GM23338 (cell line): ENCODE measurements around the gene FLT1. TPM values are rescaled to one million over a fixed set of nuclear protein-coding genes. Genes with fewer than 3 reads are reported as not detected.

Source experiments
- ATAC-seq: fragments of 200-7000 bp; cut with Tn5 transposase; 3 replicates; pipeline ENCODE4 v1.9.1; 2020
- DNase-seq: peaks from one replicate; pipeline ENCODE4 v3.0.0-alpha.2; 2015; ENCODE audit warnings: low spot score
- H2AFZ ChIP-seq: fragments of 200-600 bp; sonication (generic); 2 replicates; pipeline ENCODE4 v1.8.0; 2016; ENCODE audit warnings: antibody characterized with exemption, mild to moderate bottlenecking, moderate library complexity
- H3F3A ChIP-seq: fragments of 200-600 bp; sonication (generic); replicated peaks from 2 replicates; pipeline ENCODE4 v1.8.0; 2017; ENCODE audit warnings: antibody characterized with exemption, mixed run types, low read depth
- H3K27ac ChIP-seq: fragments of 200-600 bp; sonication (generic); 2 replicates; pipeline ENCODE4 v1.6.1; 2016; ENCODE audit warnings: low read depth
- H3K27me3 ChIP-seq: fragments of 200-600 bp; sonication (generic); 2 replicates; pipeline ENCODE4 v1.8.0; 2016; ENCODE audit warnings: mild to moderate bottlenecking, mixed run types, moderate library complexity; ENCODE audit not compliant: insufficient read depth
- H3K36me3 ChIP-seq: fragments of 200-600 bp; sonication (generic); 2 replicates; pipeline ENCODE4 v1.8.0; 2016; ENCODE audit warnings: mild to moderate bottlenecking; ENCODE audit not compliant: insufficient read depth
- H3K4me1 ChIP-seq: fragments of 200-600 bp; sonication (generic); 2 replicates; pipeline ENCODE4 v1.8.0; 2016; ENCODE audit warnings: mild to moderate bottlenecking, moderate library complexity; ENCODE audit not compliant: insufficient read depth
- H3K4me2 ChIP-seq: fragments of 200-600 bp; sonication (generic); 2 replicates; pipeline ENCODE4 v1.7.1; 2017; ENCODE audit warnings: mixed run types
- H3K4me3 ChIP-seq: fragments of 200-600 bp; sonication (generic); 2 replicates; pipeline ENCODE4 v1.6.1; 2016; ENCODE audit warnings: mixed run types
- H3K79me2 ChIP-seq: fragments of 200-600 bp; sonication (generic); replicated peaks from 2 replicates; pipeline ENCODE4 v1.8.0; 2017; ENCODE audit warnings: mild to moderate bottlenecking; ENCODE audit not compliant: insufficient read depth
- H3K9me2 ChIP-seq: fragments of 200-600 bp; sonication (generic); 2 replicates; pipeline ENCODE4 v1.8.0; 2017; ENCODE audit not compliant: insufficient read depth
- H4K20me1 ChIP-seq: fragments of 200-600 bp; sonication (generic); replicated peaks from 2 replicates; pipeline ENCODE4 v1.8.0; 2017; ENCODE audit warnings: mild to moderate bottlenecking; ENCODE audit not compliant: insufficient read depth
- H3K27ac Mint-ChIP-seq: 2 replicates; pipeline ENCODE4 v1.8.0; 2020; ENCODE audit warnings: inconsistent platforms, mild to moderate bottlenecking, moderate library complexity, mixed read lengths
- H3K27me3 Mint-ChIP-seq: 3 replicates; pipeline ENCODE4 v1.8.0; 2022; ENCODE audit warnings: low read depth, mild to moderate bottlenecking, moderate library complexity, mixed read lengths, inconsistent platforms; ENCODE audit not compliant: insufficient read depth, poor library complexity
- H3K36me3 Mint-ChIP-seq: 3 replicates; pipeline ENCODE4 v1.8.0; 2021; ENCODE audit warnings: low read depth, mild to moderate bottlenecking, inconsistent platforms, moderate library complexity, mixed read lengths
- H3K4me1 Mint-ChIP-seq: 3 replicates; pipeline ENCODE4 v1.8.0; 2020; ENCODE audit warnings: mild to moderate bottlenecking, inconsistent platforms, mixed read lengths
- H3K4me3 Mint-ChIP-seq: 3 replicates; pipeline ENCODE4 v1.8.0; 2021; ENCODE audit warnings: moderate library complexity, mild to moderate bottlenecking, inconsistent platforms, mixed read lengths
- H3K9me3 Mint-ChIP-seq: 3 replicates; pipeline ENCODE4 v1.8.0; 2020; ENCODE audit warnings: moderate library complexity, mild to moderate bottlenecking, inconsistent platforms, mixed read lengths
- CREB1 ChIP-seq: fragments of 250-450 bp; sonication (Bioruptor Pico); IDR thresholded peaks from 2 replicates; pipeline ENCODE4 v1.5.0; 2020; ENCODE audit warnings: low read depth, mild to moderate bottlenecking, moderate library complexity
- CTCF ChIP-seq, 2 experiments: fragments of 200-600 bp in 1 of 2; sonication (generic) in 1 of 2; conservative IDR thresholded peaks; 2 replicates each; pipeline versions ENCODE4 v1.5.1 to v1.6.1; 2016 to 2017; ENCODE audit warnings: antibody characterized with exemption in 2 of 2, low read depth in 2 of 2, mild to moderate bottlenecking in 2 of 2, moderate library complexity in 1 of 2
- EZH2 ChIP-seq: fragments of 200-600 bp; sonication (generic); IDR thresholded peaks from one replicate; pipeline ENCODE4 v1.8.0; 2017; ENCODE audit warnings: antibody characterized with exemption, mild to moderate bottlenecking, low read depth; ENCODE audit not compliant: unreplicated experiment
- JUNB ChIP-seq: IDR thresholded peaks from one replicate; pipeline ENCODE4 v1.6.1; 2016; ENCODE audit warnings: antibody characterized with exemption; ENCODE audit not compliant: unreplicated experiment
- NANOG ChIP-seq: IDR thresholded peaks from 2 replicates; pipeline ENCODE4 v1.6.1; 2016; ENCODE audit warnings: antibody characterized with exemption, borderline replicate concordance
- POLR2AphosphoS5 ChIP-seq: IDR thresholded peaks from 2 replicates; pipeline ENCODE4 v1.6.1; 2016; ENCODE audit warnings: antibody characterized with exemption, low read depth
- REST ChIP-seq: IDR thresholded peaks from one replicate; pipeline ENCODE4 v1.6.1; 2018; ENCODE audit warnings: antibody characterized with exemption; ENCODE audit not compliant: unreplicated experiment
- STAT1 ChIP-seq: IDR thresholded peaks from one replicate; pipeline ENCODE4 v1.6.1; 2016; ENCODE audit warnings: antibody characterized with exemption; ENCODE audit not compliant: unreplicated experiment
- ZNF331 ChIP-seq: fragments of 250-450 bp; sonication (Bioruptor Pico); IDR thresholded peaks from 2 replicates; pipeline ENCODE4 v1.5.0; 2020; ENCODE audit warnings: low read depth, mild to moderate bottlenecking, moderate library complexity
- ZNF462 ChIP-seq: fragments of 250-450 bp; sonication (Bioruptor Pico); IDR thresholded peaks from 2 replicates; pipeline ENCODE4 v1.5.0; 2020; ENCODE audit warnings: mild to moderate bottlenecking, moderate library complexity
- polyA plus RNA-seq: library from polyadenylated mRNA; unstranded; fragments of >200 nt; fragmentation: Nextera tagmentation; extraction: Ambion mirVana; gene quantifications from 2 replicates; pipeline ENCODE4 v1.2.1, GENCODE V29; 2016
- total RNA-seq: library from RNA; depleted of rRNA; stranded (reverse); fragments of >200 nt; shearing (Covaris generic); gene quantifications from 2 replicates; pipeline ENCODE4 v1.2.3, GENCODE V29; 2014
- TF ChIP-seq, protein P1 (sequence below): IDR thresholded peaks from 2 replicates; pipeline ENCODE4 v1.6.1; 2016; ENCODE audit warnings: antibody characterized with exemption

The FLT1 gene
- total and polyA plus RNA-seq, 2 experiments from 2014 or later: 26.8 to 116 TPM

DNA sequence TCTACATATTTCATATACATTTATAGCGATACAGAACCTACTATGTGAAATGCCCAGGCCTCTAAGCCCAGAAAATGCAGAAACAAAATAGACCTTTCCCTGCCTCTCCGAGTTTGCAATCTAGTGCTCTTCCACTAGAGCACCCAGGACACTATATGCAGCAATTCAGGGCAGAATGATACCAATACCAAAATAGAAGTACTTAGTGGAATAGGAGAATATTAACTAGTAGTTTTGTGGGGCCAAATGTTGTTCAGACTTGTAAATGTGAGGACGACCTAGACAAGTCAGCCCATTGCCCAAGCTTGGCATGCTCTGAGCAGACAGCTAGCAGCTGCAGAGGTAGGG, 35.8 kb upstream of the FLT1 start:
- no peak overlapping the region for H3K4me3 Mint-ChIP-seq
- no peak; the same call in 2 of the 3 replicates for ATAC-seq

DNA sequence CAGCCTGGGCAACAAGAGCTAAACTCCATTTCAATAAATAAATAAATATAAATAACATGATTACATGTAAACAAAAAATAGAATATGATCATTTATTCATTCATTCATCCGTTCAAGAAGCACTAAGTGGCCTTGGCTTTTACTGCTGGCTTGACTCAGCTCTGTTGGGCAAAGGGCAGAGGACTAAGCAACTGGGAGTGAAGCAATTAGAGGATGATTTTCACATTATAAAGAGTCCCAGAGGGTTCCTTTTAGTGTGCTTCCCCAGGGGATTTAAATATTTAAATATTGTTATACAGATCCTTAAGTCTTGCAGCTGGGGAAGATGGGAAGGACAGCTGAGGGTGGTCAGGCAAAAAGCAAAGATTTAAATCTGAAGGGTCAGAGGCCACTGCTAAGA, 34.9 kb upstream of the FLT1 start:
- Histone ChIP-seq H4K20me1 (no peaks in the 10 kb centered on the region), H3K36me3 (no peaks in the 10 kb centered on the region), H3K9me2 (no peaks in the 10 kb centered on the region; the same call in 1 of the 2 replicates), H3K4me1 (peaks cover 47% of the 10 kb centered on the region), H3K27me3 (peaks cover 40% of the 10 kb centered on the region), H2AFZ (no peak overlapping the region), H3K79me2 (no peaks in the 10 kb centered on the region), H3K4me2 (peak overlapping the region; percentile 96), H3K27ac (no peak overlapping the region; the same call in 1 of the 2 replicates), H3F3A (peaks cover 26% of the 10 kb centered on the region), H3K4me3 (peak overlapping the region; percentile 35; the same call in 1 of the 2 replicates)
- no peaks in the 10 kb centered on the region for H3K36me3 Mint-ChIP-seq
- ATAC-seq: peak; percentile 3; the same call in 1 of the 3 replicates
- H3K27ac Mint-ChIP-seq: no peak overlapping the region
- H3K4me1 Mint-ChIP-seq: peaks cover 24% of the 10 kb centered on the region
- peaks cover 18% of the 10 kb centered on the region for H3K27me3 Mint-ChIP-seq
- no peak overlapping the region for H3K4me3 Mint-ChIP-seq
- no peak for DNase-seq
- H3K9me3 Mint-ChIP-seq: peaks cover 5% of the 10 kb centered on the region; the same call in 1 of the 3 replicates
- TF ChIP-seq, protein P1, sequence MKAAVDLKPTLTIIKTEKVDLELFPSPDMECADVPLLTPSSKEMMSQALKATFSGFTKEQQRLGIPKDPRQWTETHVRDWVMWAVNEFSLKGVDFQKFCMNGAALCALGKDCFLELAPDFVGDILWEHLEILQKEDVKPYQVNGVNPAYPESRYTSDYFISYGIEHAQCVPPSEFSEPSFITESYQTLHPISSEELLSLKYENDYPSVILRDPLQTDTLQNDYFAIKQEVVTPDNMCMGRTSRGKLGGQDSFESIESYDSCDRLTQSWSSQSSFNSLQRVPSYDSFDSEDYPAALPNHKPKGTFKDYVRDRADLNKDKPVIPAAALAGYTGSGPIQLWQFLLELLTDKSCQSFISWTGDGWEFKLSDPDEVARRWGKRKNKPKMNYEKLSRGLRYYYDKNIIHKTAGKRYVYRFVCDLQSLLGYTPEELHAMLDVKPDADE: no peak
- no peak for TF ChIP-seq REST
- TF ChIP-seq NANOG: no peak
- no peak for TF ChIP-seq POLR2AphosphoS5
- no peak for TF ChIP-seq CREB1 (CRISPR knock-in tag)
- TF ChIP-seq JUNB: no peak
- no peak for TF ChIP-seq STAT1
- no peak for TF ChIP-seq CTCF (conservative IDR thresholded peaks at IDR 0.05; ENCODE audit: low read depth in 2 of 2)
- no peak for TF ChIP-seq ZNF462 (CRISPR knock-in tag)

More for the DNA sequence above, 35.8 kb upstream of the FLT1 start:
- Mint-ChIP-seq H3K27ac (no peak overlapping the region), H3K27me3 (peaks cover 18% of the 10 kb centered on the region), H3K4me1 (peaks cover 21% of the 10 kb centered on the region), H3K9me3 (peaks cover 12% of the 10 kb centered on the region), H3K36me3 (no peaks in the 10 kb centered on the region)
- H3K79me2 ChIP-seq: no peaks in the 10 kb centered on the region
- peak overlapping the region; percentile 98 for H2AFZ ChIP-seq
- peaks cover 26% of the 10 kb centered on the region for H3F3A ChIP-seq
- no peak for DNase-seq
- H3K4me3 ChIP-seq: peak overlapping the region; percentile 78
- no peak overlapping the region for H3K27ac ChIP-seq
- no peaks in the 10 kb centered on the region for H3K9me2 ChIP-seq
- no peaks in the 10 kb centered on the region for H4K20me1 ChIP-seq
- H3K4me2 ChIP-seq: peak overlapping the region; percentile 96
- no peak for TF ChIP-seq ZNF331
- no peak for TF ChIP-seq EZH2
- H3K27me3 ChIP-seq: peaks cover 40% of the 10 kb centered on the region
- H3K36me3 ChIP-seq: no peaks in the 10 kb centered on the region
- H3K4me1 ChIP-seq: peaks cover 41% of the 10 kb centered on the region
